OCI-LY1 (cell line): ENCODE results near the gene SLU7.

Experiments
- H2AFZ ChIP-seq: fragments of 200-600 bp; sonication (generic), shearing (Covaris generic); 2 replicates; pipeline ENCODE4 v1.6.0; 2014; ENCODE audit warnings: antibody characterized with exemption, mild to moderate bottlenecking, low read length
- H3F3A ChIP-seq: fragments of 200-600 bp; sonication (generic), shearing (Covaris generic); 2 replicates; pipeline ENCODE4 v1.6.0; 2014; ENCODE audit warnings: mild to moderate bottlenecking, antibody characterized with exemption, low read length, moderate library complexity; ENCODE audit not compliant: insufficient read depth
- H3K27ac ChIP-seq: fragments of 200-600 bp; sonication (generic); 2 replicates; pipeline ENCODE4 v1.5.1; 2014; ENCODE audit warnings: low read length, mixed run types, mild to moderate bottlenecking, low read depth; ENCODE audit not compliant: poor library complexity, severe bottlenecking
- H3K27me3 ChIP-seq: fragments of 200-600 bp; sonication (generic); 2 replicates; pipeline ENCODE4 v1.6.0; 2014; ENCODE audit warnings: antibody characterized with exemption, mild to moderate bottlenecking, low read length, moderate library complexity; ENCODE audit not compliant: insufficient read depth
- H3K36me3 ChIP-seq: fragments of 200-600 bp; sonication (generic); 2 replicates; pipeline ENCODE4 v1.6.1; 2014; ENCODE audit warnings: mild to moderate bottlenecking, antibody characterized with exemption, low read length, moderate library complexity, mixed read lengths; ENCODE audit not compliant: insufficient read depth
- H3K4me1 ChIP-seq: fragments of 200-600 bp; sonication (generic); 2 replicates; pipeline ENCODE4 v1.5.1; 2014; ENCODE audit warnings: mild to moderate bottlenecking, low read length, moderate library complexity; ENCODE audit not compliant: insufficient read depth, severe bottlenecking
- H3K4me2 ChIP-seq: fragments of 200-600 bp; sonication (generic), shearing (Covaris generic); 2 replicates; pipeline ENCODE4 v1.6.1; 2014; ENCODE audit warnings: low read length
- H3K4me3 ChIP-seq: fragments of 200-600 bp; sonication (generic); 2 replicates; pipeline ENCODE4 v1.5.1; 2014; ENCODE audit warnings: low read length, low read depth, mild to moderate bottlenecking, mixed read lengths; ENCODE audit not compliant: poor library complexity, severe bottlenecking
- H3K79me2 ChIP-seq: fragments of 200-600 bp; shearing (Covaris generic); 2 replicates; pipeline ENCODE4 v1.6.1; 2016; ENCODE audit warnings: mixed run types, low read length, mixed read lengths; ENCODE audit not compliant: insufficient read depth
- H3K9ac ChIP-seq: fragments of 200-600 bp; sonication (generic), shearing (Covaris generic); 2 replicates; pipeline ENCODE4 v1.6.1; 2014; ENCODE audit warnings: mild to moderate bottlenecking, low read length, mixed read lengths
- H3K9me2 ChIP-seq: fragments of 200-600 bp; sonication (generic), shearing (Covaris generic); 2 replicates; pipeline ENCODE4 v1.6.1; 2014; ENCODE audit warnings: low read depth, mild to moderate bottlenecking, low read length, mixed read lengths
- H3K9me3 ChIP-seq: fragments of 200-600 bp; shearing (Covaris generic); 2 replicates; pipeline ENCODE4 v1.6.1; 2014; ENCODE audit warnings: low read length, mixed read lengths
- H4K20me1 ChIP-seq: fragments of 200-600 bp; sonication (generic), shearing (Covaris generic); 2 replicates; pipeline ENCODE4 v1.6.0; 2016; ENCODE audit warnings: mild to moderate bottlenecking, low read length; ENCODE audit not compliant: insufficient read depth
- CTCF ChIP-seq: fragments of 200-600 bp; sonication (generic), shearing (Covaris generic); IDR thresholded peaks from 2 replicates; pipeline ENCODE4 v1.5.1; 2017; ENCODE audit warnings: mild to moderate bottlenecking, antibody characterized with exemption, low read length, moderate library complexity, mixed read lengths
- EZH2 ChIP-seq: fragments of 200-600 bp; sonication (generic), shearing (Covaris generic); IDR thresholded peaks from 2 replicates; pipeline ENCODE4 v1.8.0; 2017; ENCODE audit warnings: borderline replicate concordance, mixed run types, mild to moderate bottlenecking, antibody characterized with exemption, low read length, moderate library complexity, mixed read lengths

Gene SLU7

DNA sequence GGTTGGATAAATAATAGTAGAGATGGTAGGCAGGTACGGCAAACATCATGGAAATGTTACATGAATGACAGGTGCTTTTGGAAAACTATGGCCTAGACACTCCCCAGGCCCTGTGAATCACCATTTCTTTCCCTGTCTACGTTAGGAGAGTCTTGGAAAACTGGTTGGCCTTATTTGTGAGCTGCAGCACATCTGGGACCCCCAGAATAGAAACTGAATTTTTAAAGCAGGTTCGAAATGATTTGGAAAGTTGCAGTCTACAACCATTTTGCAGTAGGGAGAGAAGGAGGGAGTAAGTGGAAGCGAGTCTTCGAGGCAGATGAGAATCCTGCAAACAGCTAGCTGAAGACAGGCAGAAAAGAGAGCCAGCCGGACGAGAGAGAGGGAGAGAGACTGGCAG is 61.5 kb downstream of the SLU7 start:
- no peak overlapping the region for H3K27ac ChIP-seq
- H3K9me3 ChIP-seq: no peaks in the 10 kb centered on the region
- no peaks in the 10 kb centered on the region for H3K36me3 ChIP-seq
- H3K27me3 ChIP-seq: 0 out of 2 replicates have a peak, but pooled peaks cover 4% of the 10 kb centered on the region
- H3F3A ChIP-seq: no peaks in the 10 kb centered on the region
- no peak overlapping the region for H2AFZ ChIP-seq
- H3K4me3 ChIP-seq: no peak overlapping the region
- no peak overlapping the region for H3K9ac ChIP-seq
- H3K79me2 ChIP-seq: no peaks in the 10 kb centered on the region
- H3K4me2 ChIP-seq: no peak overlapping the region
- H4K20me1 ChIP-seq: no peaks in the 10 kb centered on the region
- no peaks in the 10 kb centered on the region for H3K9me2 ChIP-seq
- no peaks in the 10 kb centered on the region for H3K4me1 ChIP-seq
- TF ChIP-seq CTCF: no peak
- no peak for TF ChIP-seq EZH2

- H3K9me2 ChIP-seq: no peaks in the 10 kb centered on the region
- no peaks in the 10 kb centered on the region for H3K36me3 ChIP-seq
- H3K9me3 ChIP-seq: no peaks in the 10 kb centered on the region
- H3K9ac ChIP-seq: no peak overlapping the region
- TF ChIP-seq CTCF: no peak
- H3K27ac ChIP-seq: no peak overlapping the region
- no peaks in the 10 kb centered on the region for H3K79me2 ChIP-seq
- H3F3A ChIP-seq: no peaks in the 10 kb centered on the region
- H2AFZ ChIP-seq: no peak overlapping the region
- H3K4me2 ChIP-seq: no peak overlapping the region
- no peaks in the 10 kb centered on the region for H3K4me1 ChIP-seq
- H3K4me3 ChIP-seq: no peak overlapping the region
- H4K20me1 ChIP-seq: no peaks in the 10 kb centered on the region
- 0 out of 2 replicates have a peak, but pooled peaks cover 4% of the 10 kb centered on the region for H3K27me3 ChIP-seq
Measured at GRCh38 chr5:160356550-160357347, 62.1 kb downstream of the SLU7 start.

- no peaks in the 10 kb centered on the region for H4K20me1 ChIP-seq
- H3K4me1 ChIP-seq: no peaks in the 10 kb centered on the region
- no peaks in the 10 kb centered on the region for H3F3A ChIP-seq
- TF ChIP-seq CTCF (no peak), EZH2 (no peak)
- H3K27me3 ChIP-seq: no peaks in the 10 kb centered on the region
- H3K36me3 ChIP-seq: no peaks in the 10 kb centered on the region
- H3K9me2 ChIP-seq: no peaks in the 10 kb centered on the region
- no peak overlapping the region for H2AFZ ChIP-seq
- H3K27ac ChIP-seq: no peak overlapping the region
- no peaks in the 10 kb centered on the region for H3K79me2 ChIP-seq
- H3K9me3 ChIP-seq: no peaks in the 10 kb centered on the region
- no peak overlapping the region for H3K9ac ChIP-seq
- H3K4me3 ChIP-seq: no peak overlapping the region
- no peak overlapping the region for H3K4me2 ChIP-seq
Measured at GRCh38 chr5:160354666-160355065, 64.2 kb downstream of the SLU7 start.
